ENCODE data around the gene TMPRSS15. TPM values are rescaled to one million over a fixed set of nuclear protein-coding genes. Genes with fewer than 3 reads are reported as not detected.

The TMPRSS15 gene
- total and polyA plus RNA-seq, 9 of the 15 experiments (the other 6 are each of a cell fraction or from before 2014, with no cell fraction given): 0.03 to 0.11 (median 0.04) TPM; not detected in 4

GRCh38 chr21:18368205-18368604 lies 35.4 kb downstream of the TMPRSS15 start (continued):
- TF ChIP-seq TFE3 (CRISPR knock-in tag; IDR thresholded peaks at IDR 0.05) (peak; percentile 74), MXI1 (IDR thresholded peaks at IDR 0.05; ENCODE audit: low read depth, low read length) (no peak), RBM39 (optimal IDR thresholded peaks at IDR 0.05; ENCODE audit: low read depth, low read length) (no peak), ZNF830 (CRISPR knock-in tag; IDR thresholded peaks at IDR 0.05) (no peak)

GRCh38 chr21:18356801-18357200 lies 46.8 kb downstream of the TMPRSS15 start:
- CTCF ChIA-PET (ENCODE audit: low intra/inter-chr PET ratio): no interaction called here

More at GRCh38 chr21:18356801-18357200, 46.8 kb downstream of the TMPRSS15 start:
- Histone ChIP-seq H3K9me1 (ENCODE audit: control insufficient read depth, insufficient read depth, low read length) (no peaks in the 10 kb centered on the region), H4K20me1 (replicated peaks; ENCODE audit: control insufficient read depth, insufficient read depth, low read length) (no peaks in the 10 kb centered on the region), H3K27ac (ENCODE audit: extremely low read depth, low read depth, low read length) (no peak overlapping the region), H3K9me3 (replicated peaks; ENCODE audit: control insufficient read depth, insufficient read depth, low read depth, low read length) (no peaks in the 10 kb centered on the region), H3K9ac (ENCODE audit: insufficient read depth in 1 of 2, low read depth in 2 of 2, low read length in 2 of 2) (no peak overlapping the region), H3K27me3 (ENCODE audit: control insufficient read depth in 2 of 2, insufficient read depth in 2 of 2, low read length in 2 of 2) (no peaks in the 10 kb centered on the region), H3K4me3 (no peak overlapping the region), H3K4me2 (ENCODE audit: insufficient read depth, low read length) (no peak overlapping the region), H2AFZ (ENCODE audit: low read depth, low read length) (no peak overlapping the region), H3K4me1 (replicated peaks in 1 of 2; ENCODE audit: control insufficient read depth in 2 of 2, insufficient read depth in 2 of 2, low read length in 2 of 2) (no peaks in the 10 kb centered on the region), H3K79me2 (ENCODE audit: control insufficient read depth, insufficient read depth, low read length) (no peaks in the 10 kb centered on the region), H3K36me3 (ENCODE audit: control insufficient read depth, insufficient read depth, low read length) (no peaks in the 10 kb centered on the region)
- ATAC-seq: no peak
- POLR2A ChIA-PET: no interaction called here
- FAIRE-seq: no peak
- no peak for DNase-seq (ENCODE audit: extremely low read depth in 1 of 4, low spot score in 3 of 4)
- WGBS (ENCODE audit: insufficient coverage, low coverage, missing lambda C conversion rate): 3% methylated on average over 2 of the region's 2 CpGs
- TF ChIP-seq MTA3 (IDR thresholded peaks at IDR 0.05; ENCODE audit: borderline replicate concordance) (no peak), KDM5B (IDR thresholded peaks at IDR 0.05; ENCODE audit: insufficient replicate concordance, low read depth, low read length) (no peak), ATF2 (CRISPR knock-in tag; IDR thresholded peaks at IDR 0.05) (no peak), GTF2A2 (tag; IDR thresholded peaks at IDR 0.05) (no peak), PCBP1 (IDR thresholded peaks at IDR 0.05; ENCODE audit: low read depth, low read length, poor library complexity, severe bottlenecking) (no peak), COPS2 (conservative IDR thresholded peaks at IDR 0.05) (no peak), SUPT5H (IDR thresholded peaks at IDR 0.05) (no peak), ADNP (tag; IDR thresholded peaks at IDR 0.05) (no peak), MYNN (IDR thresholded peaks at IDR 0.05) (no peak), MYNN (CRISPR knock-in tag; IDR thresholded peaks at IDR 0.05) (no peak), MIER1 (IDR thresholded peaks at IDR 0.05; ENCODE audit: low read depth) (no peak)
- in situ Hi-C loops (cut with MboI): no loop called here
- no TSS peak for BruUV-seq (replicated peaks)
- intact Hi-C loops (cut with micrococcal nuclease): no loop called here

Data from K562 (cell line).